SU-DHL-6 (cell line): ENCODE results near the gene NECAB2.

Experiments
- H2AFZ ChIP-seq: fragments of 200-600 bp; sonication (generic); 2 replicates; pipeline ENCODE4 v1.6.1; 2014; ENCODE audit warnings: low read depth, mild to moderate bottlenecking, moderate library complexity, mixed read lengths, antibody characterized with exemption, low read length; ENCODE audit not compliant: severe bottlenecking
- H3F3A ChIP-seq: fragments of 200-600 bp; shearing (Covaris generic); 2 replicates; pipeline ENCODE4 v1.6.0; 2016; ENCODE audit warnings: antibody characterized with exemption, mild to moderate bottlenecking; ENCODE audit not compliant: insufficient read depth
- H3K27ac ChIP-seq: fragments of 200-600 bp; sonication (generic); 2 replicates; pipeline ENCODE4 v1.5.1; 2016; ENCODE audit warnings: low read depth, mild to moderate bottlenecking, low read length, moderate library complexity, mixed read lengths
- H3K27me3 ChIP-seq: fragments of 200-600 bp; sonication (generic), shearing (Covaris generic); 2 replicates; pipeline ENCODE4 v1.6.0; 2014; ENCODE audit warnings: mild to moderate bottlenecking, low read length
- H3K36me3 ChIP-seq: fragments of 200-600 bp; sonication (generic); 2 replicates; pipeline ENCODE4 v1.6.1; 2014; ENCODE audit warnings: mild to moderate bottlenecking, low read length, mixed read lengths
- H3K4me2 ChIP-seq: fragments of 300-600, 200-600 bp; shearing (Covaris generic), sonication (generic); 2 replicates; pipeline ENCODE4 v1.6.0; 2014; ENCODE audit warnings: low read length, low read depth, mild to moderate bottlenecking; ENCODE audit not compliant: poor library complexity, severe bottlenecking
- H3K4me3 ChIP-seq: fragments of 200-600 bp; sonication (generic); 2 replicates; pipeline ENCODE4 v1.5.1; 2014; ENCODE audit warnings: antibody characterized with exemption, low read length, mild to moderate bottlenecking, mixed read lengths; ENCODE audit not compliant: insufficient read depth, poor library complexity, severe bottlenecking
- H3K79me2 ChIP-seq: fragments of 200-600 bp; sonication (generic); 2 replicates; pipeline ENCODE4 v1.6.1; 2014; ENCODE audit warnings: mild to moderate bottlenecking, low read length, moderate library complexity; ENCODE audit not compliant: insufficient read depth
- H3K9ac ChIP-seq: fragments of 200-600 bp; sonication (generic); 2 replicates; pipeline ENCODE4 v1.7.0; 2014; ENCODE audit warnings: mild to moderate bottlenecking, low read length
- H3K9me2 ChIP-seq: fragments of 200-600 bp; sonication (generic); replicated peaks from 2 replicates; pipeline ENCODE4 v1.6.1; 2014; ENCODE audit warnings: low read length; ENCODE audit not compliant: insufficient read depth
- H3K9me3 ChIP-seq: fragments of 200-600 bp; sonication (generic); 2 replicates; pipeline ENCODE4 v1.6.1; 2014; ENCODE audit warnings: low read length, mixed read lengths; ENCODE audit not compliant: insufficient read depth
- H4K20me1 ChIP-seq: fragments of 200-600 bp; sonication (generic); 2 replicates; pipeline ENCODE4 v1.6.1; 2014; ENCODE audit warnings: low read depth, mild to moderate bottlenecking, antibody characterized with exemption, low read length, moderate library complexity, mixed read lengths
- CTCF ChIP-seq: fragments of 200-600 bp; sonication (generic); IDR thresholded peaks from one replicate; pipeline ENCODE4 v1.5.1; 2017; ENCODE audit warnings: antibody characterized with exemption, mild to moderate bottlenecking, low read length, moderate library complexity; ENCODE audit not compliant: insufficient read depth, poor library complexity, severe bottlenecking
- EZH2phosphoT487 ChIP-seq: fragments of 200-600 bp; sonication (generic), shearing (Covaris generic); conservative IDR thresholded peaks from 2 replicates; pipeline ENCODE4 v1.6.1; 2018; ENCODE audit warnings: mild to moderate bottlenecking, antibody characterized with exemption, low read length, moderate library complexity, mixed read lengths

Gene NECAB2

GRCh38 chr16:83966153-83966696 lies 1.8 kb upstream of the NECAB2 start:
- no peaks in the 10 kb centered on the region for H3K79me2 ChIP-seq

GRCh38 chr16:83967091-83967490 lies 953 bp upstream of the NECAB2 start:
- TF ChIP-seq CTCF (no peak), EZH2phosphoT487 (no peak)
- no peak overlapping the region for H2AFZ ChIP-seq

More at GRCh38 chr16:83966153-83966696, 1.8 kb upstream of the NECAB2 start:
- Histone ChIP-seq H3K4me2 (no peak overlapping the region), H3K27me3 (no peaks in the 10 kb centered on the region), H3K9me2 (no peaks in the 10 kb centered on the region), H3K9ac (no peak overlapping the region), H4K20me1 (no peaks in the 10 kb centered on the region), H3K9me3 (no peaks in the 10 kb centered on the region), H3K36me3 (no peaks in the 10 kb centered on the region), H3K4me3 (no peak overlapping the region), H2AFZ (no peak overlapping the region), H3K27ac (no peak overlapping the region), H3F3A (no peaks in the 10 kb centered on the region)
- TF ChIP-seq CTCF (no peak), EZH2phosphoT487 (no peak)

DNA sequence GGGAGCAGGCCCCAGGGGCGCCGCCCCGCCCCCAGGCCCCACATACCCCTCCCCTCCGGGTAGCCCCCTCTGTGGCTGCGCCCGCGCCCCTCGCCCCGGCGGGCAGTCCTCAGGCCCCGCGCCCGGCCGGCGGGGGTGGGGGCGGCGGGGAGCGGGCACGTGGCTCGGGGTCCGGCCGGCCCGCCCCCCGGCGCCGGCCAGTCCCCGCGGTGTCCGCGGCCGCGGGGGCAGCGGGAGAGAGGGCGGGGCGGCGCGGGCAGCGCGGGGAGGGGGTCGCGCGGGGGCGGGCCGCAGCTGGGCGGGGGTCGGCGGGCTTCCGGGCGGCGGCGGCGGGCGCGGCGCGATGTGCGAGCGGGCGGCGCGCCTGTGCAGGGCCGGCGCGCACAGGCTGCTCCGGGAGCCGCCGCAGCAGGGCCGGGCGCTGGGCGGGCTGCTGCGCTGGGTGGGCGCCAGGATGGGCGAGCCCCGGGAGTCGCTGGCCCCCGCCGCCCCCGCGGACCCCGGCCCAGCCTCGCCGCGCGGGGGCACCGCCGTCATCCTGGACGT lies 335 bp downstream of the NECAB2 start:
- H3K27me3 ChIP-seq: no peaks in the 10 kb centered on the region
- no peaks in the 10 kb centered on the region for H3F3A ChIP-seq
- no peak overlapping the region for H2AFZ ChIP-seq
- H3K27ac ChIP-seq: no peak overlapping the region
- H3K4me3 ChIP-seq: no peak overlapping the region
- H4K20me1 ChIP-seq: no peaks in the 10 kb centered on the region
- H3K9ac ChIP-seq: no peak overlapping the region
- no peak overlapping the region for H3K4me2 ChIP-seq
- TF ChIP-seq CTCF: no peak
- TF ChIP-seq EZH2phosphoT487: no peak
- no peaks in the 10 kb centered on the region for H3K36me3 ChIP-seq
- no peaks in the 10 kb centered on the region for H3K79me2 ChIP-seq
- no peaks in the 10 kb centered on the region for H3K9me2 ChIP-seq
- H3K9me3 ChIP-seq: no peaks in the 10 kb centered on the region

More at GRCh38 chr16:83967091-83967490, 953 bp upstream of the NECAB2 start:
- Histone ChIP-seq H4K20me1 (no peaks in the 10 kb centered on the region), H3K36me3 (no peaks in the 10 kb centered on the region), H3K4me2 (no peak overlapping the region), H3K9me3 (no peaks in the 10 kb centered on the region), H3K79me2 (no peaks in the 10 kb centered on the region), H3K4me3 (no peak overlapping the region), H3F3A (no peaks in the 10 kb centered on the region), H3K9ac (no peak overlapping the region), H3K27me3 (no peaks in the 10 kb centered on the region), H3K9me2 (no peaks in the 10 kb centered on the region), H3K27ac (no peak overlapping the region)
